Motor neuron (in vitro differentiated cells): Measurements from ENCODE around the gene PRSS50. TPM values are rescaled to one million over a fixed set of nuclear protein-coding genes. Genes with fewer than 3 reads are reported as not detected.
"Not testable (repeated sequence)": the region's sequence is repeated elsewhere in the genome, so short reads cannot be mapped to it uniquely, and the experiment has no call there.

ENCODE experiments used
- ATAC-seq, 8 experiments: fragments of 200-7000 bp; cut with Tn5 transposase; replicated peaks in 6 of 8; 2 replicates each; pipeline ENCODE4 v1.8.0; 2021; ENCODE audit warnings: mild to moderate bottlenecking in 8 of 8, moderate library complexity in 8 of 8
- H3K27ac ChIP-seq, 2 donors: fragments of 250-450 bp; sonication (Bioruptor Pico); 2 replicates each; pipeline ENCODE4 v1.9.0; 2021; ENCODE audit warnings: antibody characterized with exemption in 2 of 2, mild to moderate bottlenecking in 2 of 2, moderate library complexity in 1 of 2
- H3K4me1 ChIP-seq, 2 donors: fragments of 250-450 bp; sonication (Bioruptor Pico); replicated peaks in 1 of 2; 2 replicates each; pipeline ENCODE4 v1.6.1; 2021; ENCODE audit warnings: antibody characterized with exemption in 2 of 2, mild to moderate bottlenecking in 2 of 2, moderate library complexity in 1 of 2
- H3K4me3 ChIP-seq, 5 donors: fragments of 250-450 bp; sonication (Bioruptor Pico); 2 replicates each; pipeline ENCODE4 v1.9.0; 2021; ENCODE audit warnings: antibody characterized with exemption in 5 of 5, mild to moderate bottlenecking in 5 of 5, moderate library complexity in 4 of 5
- WGBS, 10 experiments: fragments of 450-650 bp; shearing (Covaris generic); methylation state at CpG; one replicate each; pipeline ENCODE4 v1.0.0; 2022; 5-methylcytosine and 5-hydroxymethylcytosine counted together
- in situ Hi-C, 9 experiments: fragments of 400-800 bp; cut with MboI; loops; one replicate each; pipeline ENCODE4 v1.15.0; 2021; ENCODE audit warnings: low sequenced_read_pairs in 9 of 9, low pct_unique_long_range_greater_than_20kb in 2 of 9; ENCODE audit not compliant: unreplicated experiment in 9 of 9
- total RNA-seq, 8 experiments: library from RNA; unstranded; fragments of 300-600 nt; gene quantifications; 2 replicates each; pipeline versions ENCODE4 v1.2.3 to v1.2.4, GENCODE V29; 2022

PRSS50 gene
- under 1 TPM in 4 of 8 experiments, not detected in 4; 0.08 to 0.85 (median 0.24) TPM for total RNA-seq

- in situ Hi-C loops, result loop anchor here in 8 of 9 experiments (10.0 to 25.0 kb wide), 5 partner anchors 167 to 645 kb away; partner anchors contain the start of gene PTH1R (in 5 of the 8)
- ATAC-seq, result peak in 1 of 8 experiments; percentile 78
- Histone ChIP-seq H3K27ac (no peak within 1 kb of the TSS), H3K4me1 (no peaks in the 10 kb centered on the region), H3K4me3 (no peak within 1 kb of the TSS)
- WGBS, 10 experiments, result 65 to 100% (median 80%) methylated on average over 1 to 3 of the region's 61 CpGs; no CpG with 5 or more reads in 6 of the 10 experiments
Observed at GRCh38 chr3:46717447-46718231, at the start of gene PRSS50. PRSS50 (minus strand) TSS chr3:46717869; CDS start chr3:46717824, 45 bp downstream.

GRCh38 chr3:46764206-46764605 is 46.5 kb upstream of the PRSS50 start:
- no peak for ATAC-seq
- in situ Hi-C loops, result no loop called here
- Histone ChIP-seq H3K4me3 (no peak overlapping the region), H3K27ac (no peak overlapping the region), H3K4me1 (no peaks in the 10 kb centered on the region)
- 50 to 100% (median 88%) methylated on average over 1 of the region's 1 CpG; no CpG with 5 or more reads in 3 of the 10 experiments for WGBS, 10 experiments

- H3K27ac ChIP-seq, result no peak overlapping the region
- ATAC-seq, result no peak
- H3K4me1 ChIP-seq, result no peaks in the 10 kb centered on the region
- H3K4me3 ChIP-seq, result no peak overlapping the region
- in situ Hi-C loops, result no loop called here
Observed at GRCh38 chr3:46763178-46763577, 45.5 kb upstream of the PRSS50 start.

GRCh38 chr3:46759239-46760167 is 41.8 kb upstream of the PRSS50 start:
- peak in 1 of 8 experiments; percentile 75 for ATAC-seq
- in situ Hi-C loops, result loop anchor here in 1 of 9 experiments (10.0 kb wide), 1 partner anchor 55 kb away; no protein-coding TSS in a partner anchor
- WGBS, 10 experiments, result 40 to 97% (median 76%) methylated on average over 1 to 5 of the region's 5 CpGs; no CpG with 5 or more reads in 2 of the 10 experiments

GRCh38 chr3:46756642-46757041 is 39.0 kb upstream of the PRSS50 start:
- in situ Hi-C loops, result loop anchor here in 1 of 9 experiments (10.0 kb wide), 1 partner anchor 58 kb away; no protein-coding TSS in a partner anchor
- Histone ChIP-seq H3K4me1 (no peaks in the 10 kb centered on the region), H3K27ac (no peak overlapping the region), H3K4me3 (no peak overlapping the region)
- ATAC-seq, result no peak
- 95 to 100% methylated on average over 4 of the region's 31 CpGs; no CpG with 5 or more reads in 8 of the 10 experiments for WGBS, 10 experiments

More at GRCh38 chr3:46759239-46760167, 41.8 kb upstream of the PRSS50 start:
- Histone ChIP-seq H3K4me1 (no peaks in the 10 kb centered on the region), H3K27ac (no peak overlapping the region), H3K4me3 (no peak overlapping the region)

GRCh38 chr3:46755646-46756045 is 38.0 kb upstream of the PRSS50 start:
- Histone ChIP-seq H3K27ac (no peak overlapping the region), H3K4me1 (no peaks in the 10 kb centered on the region), H3K4me3 (no peak overlapping the region)
- in situ Hi-C loops, result loop anchor here in 1 of 9 experiments (10.0 kb wide), 1 partner anchor 59 kb away; no protein-coding TSS in a partner anchor
- ATAC-seq, result no peak
- 40 to 100% (median 85%) methylated on average over 1 to 6 of the region's 6 CpGs; no CpG with 5 or more reads in 6 of the 10 experiments for WGBS, 10 experiments

- in situ Hi-C loops, result loop anchor here in 1 of 9 experiments (10.0 kb wide), 1 partner anchor 62 kb away; no protein-coding TSS in a partner anchor
- not testable (repeated sequence) for H3K4me1 ChIP-seq, H3K27ac ChIP-seq, ATAC-seq, H3K4me3 ChIP-seq
- WGBS, 10 experiments, result 40% methylated on average over 1 of the region's 6 CpGs; no CpG with 5 or more reads in 9 of the 10 experiments
Observed at GRCh38 chr3:46753127-46753526, 35.5 kb upstream of the PRSS50 start.

- WGBS, 10 experiments, result 60 to 100% (median 93%) methylated on average over 1 to 10 of the region's 41 CpGs; no CpG with 5 or more reads in 7 of the 10 experiments
- Histone ChIP-seq H3K4me3 (no peak overlapping the region), H3K4me1 (no peaks in the 10 kb centered on the region), H3K27ac (no peak overlapping the region)
- ATAC-seq, result no peak
- in situ Hi-C loops, result loop anchor here in 1 of 9 experiments (10.0 kb wide), 1 partner anchor 64 kb away; no protein-coding TSS in a partner anchor
Observed at GRCh38 chr3:46750555-46751038, 32.9 kb upstream of the PRSS50 start.

GRCh38 chr3:46749129-46749528 is 31.5 kb upstream of the PRSS50 start:
- Histone ChIP-seq H3K4me1 (no peaks in the 10 kb centered on the region), H3K4me3 (no peak overlapping the region), H3K27ac (no peak overlapping the region)
- WGBS, 10 experiments, result 67 to 100% (median 87%) methylated on average over 1 to 3 of the region's 4 CpGs; no CpG with 5 or more reads in 4 of the 10 experiments
- ATAC-seq, result no peak
- in situ Hi-C loops, result loop anchor here in 1 of 9 experiments (25.0 kb wide), 1 partner anchor 88 kb away; no protein-coding TSS in a partner anchor

GRCh38 chr3:46748170-46748569 is 30.5 kb upstream of the PRSS50 start:
- H3K27ac ChIP-seq, result no peak overlapping the region
- no peaks in the 10 kb centered on the region for H3K4me1 ChIP-seq
- no peak overlapping the region for H3K4me3 ChIP-seq
- in situ Hi-C loops, result loop anchor here in 1 of 9 experiments (25.0 kb wide), 1 partner anchor 89 kb away; no protein-coding TSS in a partner anchor
- WGBS, 10 experiments, result 25 to 90% (median 69%) methylated on average over 1 to 2 of the region's 2 CpGs; no CpG with 5 or more reads in 2 of the 10 experiments
- ATAC-seq, result no peak

- no peak overlapping the region for H3K27ac ChIP-seq
- no peak for ATAC-seq
- H3K4me3 ChIP-seq, result no peak overlapping the region
- in situ Hi-C loops, result loop anchor here in 1 of 9 experiments (25.0 kb wide), 1 partner anchor 91 kb away; no protein-coding TSS in a partner anchor
- no peaks in the 10 kb centered on the region for H3K4me1 ChIP-seq
Observed at GRCh38 chr3:46746711-46747110, 29.0 kb upstream of the PRSS50 start.

GRCh38 chr3:46742992-46743585 is 25.4 kb upstream of the PRSS50 start:
- H3K27ac ChIP-seq, result no peak overlapping the region
- ATAC-seq, result peak in 1 of 8 experiments; percentile 51
- in situ Hi-C loops, result loop anchor here in 1 of 9 experiments (25.0 kb wide), 1 partner anchor 94 kb away; no protein-coding TSS in a partner anchor

More at GRCh38 chr3:46742992-46743585, 25.4 kb upstream of the PRSS50 start:
- H3K4me1 ChIP-seq, result no peaks in the 10 kb centered on the region
- H3K4me3 ChIP-seq, result no peak overlapping the region
- WGBS, 10 experiments, result 10 to 100% (median 44%) methylated on average over 1 to 3 of the region's 12 CpGs; no CpG with 5 or more reads in 7 of the 10 experiments
